HepG2 (cell line): Measurements from ENCODE around the gene EEPD1. TPM values are rescaled to one million over a fixed set of nuclear protein-coding genes. Genes with fewer than 3 reads are reported as not detected.

ENCODE experiments used
- ELF3 ChIP-seq: IDR thresholded peaks from 2 replicates; pipeline ENCODE4 v1.6.1; 2016; ENCODE audit warnings: missing genetic modification reagents, missing compliant biosample characterization
- EP300 ChIP-seq, 3 experiments: sonication (generic) in 1 of 3; formaldehyde crosslinking in 1 of 3; IDR thresholded peaks; 2 replicates each; pipeline versions ENCODE4 v1.5.1 to v1.6.1; 2011 to 2020; ENCODE audit warnings: low read depth in 2 of 3, low read length in 2 of 3, borderline replicate concordance in 1 of 3, improper control_type of control experiment in 1 of 3, mild to moderate bottlenecking in 1 of 3, missing genetic modification reagents in 1 of 3, moderate library complexity in 1 of 3
- FOXK2 ChIP-seq: fragments of 450-650 bp; IDR thresholded peaks from 2 replicates; pipeline ENCODE4 v1.6.1; 2016
- IRF1 ChIP-seq: sonication (generic); formaldehyde crosslinking; IDR thresholded peaks from 2 replicates; pipeline ENCODE4 v1.4.0; 2020; ENCODE audit warnings: low read depth, mild to moderate bottlenecking, missing genetic modification reagents
- KAT2B ChIP-seq: fragments of 150-350 bp; IDR thresholded peaks from 2 replicates; pipeline ENCODE4 v1.6.1; 2014; ENCODE audit warnings: low read depth, low read length, borderline replicate concordance
- NCOR1 ChIP-seq: fragments of 200-600 bp; sonication (generic); IDR thresholded peaks from 2 replicates; pipeline ENCODE4 v1.7.0; 2017; ENCODE audit warnings: antibody characterized with exemption, low read length, borderline replicate concordance
- POLR2G ChIP-seq: fragments of 200-400 bp; formaldehyde crosslinking; IDR thresholded peaks from 2 replicates; pipeline ENCODE4 v1.6.1; 2018; ENCODE audit warnings: mild to moderate bottlenecking, low read depth, low read length, moderate library complexity
- REL ChIP-seq: sonication (generic); formaldehyde crosslinking; conservative IDR thresholded peaks from 2 replicates; pipeline ENCODE4 v1.8.0; 2022; ENCODE audit warnings: mild to moderate bottlenecking, missing genetic modification reagents, moderate library complexity
- SAP130 ChIP-seq: IDR thresholded peaks from 2 replicates; pipeline ENCODE4 v1.6.1; 2016; ENCODE audit warnings: low read depth
- SIN3A ChIP-seq: IDR thresholded peaks from 2 replicates; pipeline ENCODE4 v1.6.1; 2011; ENCODE audit warnings: low read depth, mild to moderate bottlenecking, control low read depth, low read length, borderline replicate concordance
- TRAFD1 ChIP-seq: sonication (generic); formaldehyde crosslinking; IDR thresholded peaks from 2 replicates; pipeline ENCODE4 v1.5.1; 2020; ENCODE audit warnings: missing genetic modification reagents, mild to moderate bottlenecking, borderline replicate concordance
- WIZ ChIP-seq: sonication (generic); formaldehyde crosslinking; IDR thresholded peaks from 2 replicates; pipeline ENCODE4 v1.5.1; 2020; ENCODE audit warnings: mild to moderate bottlenecking, missing genetic modification reagents
- ZBTB42 ChIP-seq: sonication (generic); formaldehyde crosslinking; IDR thresholded peaks from 2 replicates; pipeline ENCODE4 v1.5.0; 2020; ENCODE audit warnings: mild to moderate bottlenecking, missing genetic modification reagents
- ZBTB7A ChIP-seq: sonication (generic); formaldehyde crosslinking; IDR thresholded peaks from 2 replicates; pipeline ENCODE4 v1.8.0; 2022; ENCODE audit warnings: mild to moderate bottlenecking, missing genetic modification reagents
- ZFP1 ChIP-seq: IDR thresholded peaks from 2 replicates; pipeline ENCODE4 v1.6.1; 2016
- ZNF572 ChIP-seq: sonication (generic); formaldehyde crosslinking; IDR thresholded peaks from 2 replicates; pipeline ENCODE4 v1.5.1; 2020; ENCODE audit warnings: mild to moderate bottlenecking, missing genetic modification reagents
- ZSCAN29 ChIP-seq: sonication (generic); formaldehyde crosslinking; conservative IDR thresholded peaks from 2 replicates; pipeline ENCODE4 v1.4.0; 2020; ENCODE audit warnings: mild to moderate bottlenecking, missing genetic modification reagents
- polyA plus RNA-seq, 8 experiments: library from polyadenylated mRNA; depleted of rRNA in 3 of 8; stranded (reverse) in 7 of 8; unstranded in 1 of 8; fragments of >200 nt; fragmentation: Illumina TruSeq in 4 of 8; extraction: Trizol in 4 of 8; gene quantifications; 2 replicates each; pipeline versions ENCODE4 v1.2.1 to v1.2.3, GENCODE V29; 2011 to 2016; ENCODE audit warnings: low read depth in 4 of 8, missing spikeins in 1 of 8, mixed read lengths in 1 of 8; ENCODE audit not compliant: insufficient read depth in 1 of 8
- total RNA-seq, 5 experiments: library from RNA; depleted of rRNA; stranded (reverse); fragments of >200 nt; fragmentation: Illumina TruSeq; extraction: Trizol; gene quantifications; 2 replicates each; pipeline ENCODE4 v1.2.3, GENCODE V29; 2016; ENCODE audit warnings: low read depth in 1 of 5
- TF ChIP-seq, protein P1 (sequence below): sonication (generic); formaldehyde crosslinking; IDR thresholded peaks from 2 replicates; pipeline ENCODE4 v1.5.0; 2020; ENCODE audit warnings: mild to moderate bottlenecking, missing genetic modification reagents, borderline replicate concordance

Gene EEPD1
- total and polyA plus RNA-seq, 2 of the 13 experiments (the other 11 are each of a cell fraction or from before 2014, with no cell fraction given), result 10.1 to 16.4 TPM

DNA sequence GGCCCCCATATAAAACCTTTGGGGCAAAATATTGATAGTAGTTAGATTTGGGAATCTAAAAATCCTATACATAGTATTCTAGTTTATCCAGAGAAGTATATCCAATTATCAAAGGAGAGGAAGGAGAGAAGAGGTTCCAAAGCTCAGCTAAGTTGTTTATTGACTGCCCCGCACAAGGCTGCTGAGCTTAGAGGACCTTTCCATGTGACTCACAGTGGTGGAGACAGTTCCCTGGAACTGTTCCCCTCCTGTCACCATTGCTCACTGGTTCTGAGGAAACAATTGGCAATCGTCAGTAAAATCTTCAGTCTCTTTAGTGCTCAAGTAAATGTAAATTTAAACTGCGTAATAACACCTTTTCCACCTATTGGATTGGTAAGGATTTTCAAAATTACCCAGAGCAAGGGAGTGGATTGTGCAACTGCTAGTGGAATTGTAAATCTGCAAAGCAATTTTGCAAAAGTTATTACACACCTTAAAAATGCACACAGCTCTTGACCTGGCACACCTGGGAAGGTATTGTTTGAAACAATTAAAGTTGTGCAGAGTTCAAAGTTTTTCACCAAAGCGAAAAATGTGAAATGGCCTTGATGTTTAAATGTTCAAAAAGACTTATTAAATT, 63.1 kb downstream of the EEPD1 start (continued):
- no peak for TF ChIP-seq FOXK2
- TF ChIP-seq REL, result no peak
- TF ChIP-seq ZFP1 (CRISPR knock-in tag), result no peak
- TF ChIP-seq KAT2B, result no peak
- no peak for TF ChIP-seq NCOR1
- peak; percentile 72 for TF ChIP-seq SAP130 (CRISPR knock-in tag)
- peak in 1 of 2 experiments; percentile 24; a peak in 1 of 4 replicates for TF ChIP-seq EP300 (IDR thresholded peaks at IDR 0.05; ENCODE audit: low read depth in 2 of 2, low read length in 2 of 2)
- TF ChIP-seq EP300 (CRISPR knock-in tag; IDR thresholded peaks at IDR 0.05; ENCODE audit: borderline replicate concordance), result no peak
- no peak for TF ChIP-seq ZBTB42 (CRISPR knock-in tag)
- TF ChIP-seq ZSCAN29, result no peak
- TF ChIP-seq, protein P1, sequence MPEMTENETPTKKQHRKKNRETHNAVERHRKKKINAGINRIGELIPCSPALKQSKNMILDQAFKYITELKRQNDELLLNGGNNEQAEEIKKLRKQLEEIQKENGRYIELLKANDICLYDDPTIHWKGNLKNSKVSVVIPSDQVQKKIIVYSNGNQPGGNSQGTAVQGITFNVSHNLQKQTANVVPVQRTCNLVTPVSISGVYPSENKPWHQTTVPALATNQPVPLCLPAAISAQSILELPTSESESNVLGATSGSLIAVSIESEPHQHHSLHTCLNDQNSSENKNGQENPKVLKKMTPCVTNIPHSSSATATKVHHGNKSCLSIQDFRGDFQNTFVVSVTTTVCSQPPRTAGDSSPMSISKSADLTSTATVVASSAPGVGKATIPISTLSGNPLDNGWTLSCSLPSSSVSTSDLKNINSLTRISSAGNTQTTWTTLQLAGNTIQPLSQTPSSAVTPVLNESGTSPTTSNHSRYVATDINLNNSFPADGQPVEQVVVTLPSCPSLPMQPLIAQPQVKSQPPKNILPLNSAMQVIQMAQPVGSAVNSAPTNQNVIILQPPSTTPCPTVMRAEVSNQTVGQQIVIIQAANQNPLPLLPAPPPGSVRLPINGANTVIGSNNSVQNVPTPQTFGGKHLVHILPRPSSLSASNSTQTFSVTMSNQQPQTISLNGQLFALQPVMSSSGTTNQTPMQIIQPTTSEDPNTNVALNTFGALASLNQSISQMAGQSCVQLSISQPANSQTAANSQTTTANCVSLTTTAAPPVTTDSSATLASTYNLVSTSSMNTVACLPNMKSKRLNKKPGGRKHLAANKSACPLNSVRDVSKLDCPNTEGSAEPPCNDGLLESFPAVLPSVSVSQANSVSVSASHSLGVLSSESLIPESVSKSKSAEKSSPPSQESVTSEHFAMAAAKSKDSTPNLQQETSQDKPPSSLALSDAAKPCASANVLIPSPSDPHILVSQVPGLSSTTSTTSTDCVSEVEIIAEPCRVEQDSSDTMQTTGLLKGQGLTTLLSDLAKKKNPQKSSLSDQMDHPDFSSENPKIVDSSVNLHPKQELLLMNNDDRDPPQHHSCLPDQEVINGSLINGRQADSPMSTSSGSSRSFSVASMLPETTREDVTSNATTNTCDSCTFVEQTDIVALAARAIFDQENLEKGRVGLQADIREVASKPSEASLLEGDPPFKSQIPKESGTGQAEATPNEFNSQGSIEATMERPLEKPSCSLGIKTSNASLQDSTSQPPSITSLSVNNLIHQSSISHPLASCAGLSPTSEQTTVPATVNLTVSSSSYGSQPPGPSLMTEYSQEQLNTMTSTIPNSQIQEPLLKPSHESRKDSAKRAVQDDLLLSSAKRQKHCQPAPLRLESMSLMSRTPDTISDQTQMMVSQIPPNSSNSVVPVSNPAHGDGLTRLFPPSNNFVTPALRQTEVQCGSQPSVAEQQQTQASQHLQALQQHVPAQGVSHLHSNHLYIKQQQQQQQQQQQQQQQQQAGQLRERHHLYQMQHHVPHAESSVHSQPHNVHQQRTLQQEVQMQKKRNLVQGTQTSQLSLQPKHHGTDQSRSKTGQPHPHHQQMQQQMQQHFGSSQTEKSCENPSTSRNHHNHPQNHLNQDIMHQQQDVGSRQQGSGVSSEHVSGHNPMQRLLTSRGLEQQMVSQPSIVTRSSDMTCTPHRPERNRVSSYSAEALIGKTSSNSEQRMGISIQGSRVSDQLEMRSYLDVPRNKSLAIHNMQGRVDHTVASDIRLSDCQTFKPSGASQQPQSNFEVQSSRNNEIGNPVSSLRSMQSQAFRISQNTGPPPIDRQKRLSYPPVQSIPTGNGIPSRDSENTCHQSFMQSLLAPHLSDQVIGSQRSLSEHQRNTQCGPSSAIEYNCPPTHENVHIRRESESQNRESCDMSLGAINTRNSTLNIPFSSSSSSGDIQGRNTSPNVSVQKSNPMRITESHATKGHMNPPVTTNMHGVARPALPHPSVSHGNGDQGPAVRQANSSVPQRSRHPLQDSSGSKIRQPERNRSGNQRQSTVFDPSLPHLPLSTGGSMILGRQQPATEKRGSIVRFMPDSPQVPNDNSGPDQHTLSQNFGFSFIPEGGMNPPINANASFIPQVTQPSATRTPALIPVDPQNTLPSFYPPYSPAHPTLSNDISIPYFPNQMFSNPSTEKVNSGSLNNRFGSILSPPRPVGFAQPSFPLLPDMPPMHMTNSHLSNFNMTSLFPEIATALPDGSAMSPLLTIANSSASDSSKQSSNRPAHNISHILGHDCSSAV, result no peak
- no peak for TF ChIP-seq ZBTB7A (CRISPR knock-in tag)
- no peak for TF ChIP-seq SIN3A
- TF ChIP-seq POLR2G, result no peak
- TF ChIP-seq TRAFD1 (CRISPR knock-in tag), result no peak
- TF ChIP-seq WIZ (CRISPR knock-in tag), result no peak
- no peak for TF ChIP-seq IRF1 (CRISPR knock-in tag)
- TF ChIP-seq ELF3 (CRISPR knock-in tag), result 0 out of 2 replicates have a peak, but pooled peaks have one; percentile 13
- no peak for TF ChIP-seq ZNF572
